ENCODE results near the gene MICOS13. TPM values are rescaled to one million over a fixed set of nuclear protein-coding genes. Genes with fewer than 3 reads are reported as not detected.
A peak's percentile ranks its signal among the peaks of the same experiment; 100 is the strongest.

The MICOS13 gene
- total RNA-seq, 1 experiment from 2014 or later, result 32.5 TPM

DNA sequence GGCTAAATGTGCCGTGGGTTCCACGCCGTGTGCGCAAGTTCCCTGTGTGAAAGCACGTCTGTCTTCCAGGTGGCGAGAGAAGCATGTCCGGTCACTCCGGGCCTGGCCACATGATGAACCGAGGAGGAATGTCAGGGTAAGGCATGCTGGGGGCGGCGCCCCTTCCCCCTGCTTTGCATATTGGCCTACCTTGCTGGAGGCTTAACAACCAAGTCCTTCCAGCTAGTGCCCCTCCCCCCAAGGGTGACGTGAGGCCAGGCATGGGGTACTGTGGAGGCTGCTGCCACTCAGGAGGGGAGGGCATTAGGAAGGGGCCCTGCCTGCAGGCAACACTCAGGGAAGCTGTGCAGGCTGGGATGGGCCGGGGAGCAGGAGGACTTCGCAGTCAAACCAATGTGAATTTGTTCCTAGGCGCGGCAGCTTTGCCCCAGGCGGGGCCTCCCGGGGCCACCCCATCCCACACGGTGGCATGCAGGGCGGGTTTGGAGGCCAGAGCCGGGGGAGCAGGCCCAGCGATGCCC lies 12.5 kb downstream of the MICOS13 start (continued):
- TF ChIP-seq ELF4 (CRISPR knock-in tag; IDR thresholded peaks at IDR 0.05; ENCODE audit: low read depth), result no peak

DNA sequence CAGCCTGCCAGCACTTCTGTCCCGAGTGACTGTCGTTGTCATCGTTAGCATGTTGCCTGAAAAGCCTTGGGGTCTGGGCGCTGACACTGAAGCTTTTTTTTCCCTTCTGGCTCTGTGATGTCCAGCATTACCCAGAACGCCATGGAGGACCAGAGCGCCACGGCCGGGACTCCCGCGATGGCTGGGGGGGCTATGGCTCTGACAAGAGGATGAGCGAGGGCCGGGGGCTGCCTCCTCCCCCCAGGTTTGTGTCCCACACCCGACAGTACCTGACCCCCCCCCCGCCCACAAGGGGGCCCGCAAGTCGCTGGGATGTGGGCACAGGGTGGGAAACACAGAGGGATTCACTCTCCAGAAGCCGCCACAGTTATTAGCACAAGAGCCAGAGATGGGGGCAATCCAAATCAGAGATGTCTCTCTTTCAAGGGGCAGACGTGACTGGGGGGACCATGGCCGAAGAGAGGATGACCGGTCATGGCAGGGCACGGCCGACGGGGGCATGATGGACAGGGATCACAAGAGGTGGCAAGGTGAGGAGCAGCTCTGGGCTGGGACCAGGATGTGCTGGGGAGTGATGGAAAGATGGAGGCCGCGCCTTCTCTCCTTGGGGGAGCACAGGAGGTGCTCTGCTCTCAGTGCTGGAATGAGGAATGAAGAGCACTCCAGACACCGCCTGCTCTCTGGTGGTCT lies 13.2 kb downstream of the MICOS13 start:
- peak overlapping the region; percentile 86; the same call in 1 of the 2 replicates for H3K27ac Mint-ChIP-seq
- no peak; the same call in 1 of the 2 replicates for ATAC-seq
- H3K4me3 Mint-ChIP-seq, result no peak overlapping the region
- no peak for DNase-seq (ENCODE audit: low spot score)
- POLR2A ChIA-PET, result interaction anchor here (0.5 kb wide), 1 partner anchor 730 kb away, joined by 4 read pairs; no protein-coding TSS in a partner anchor
- CTCF ChIA-PET, result interaction anchor here (0.9 to 4.1 kb wide), 3 partner anchors 20 to 22 kb away, joined by 3 to 15 read pairs (median 7); partner anchors contain the start of gene RPL36
- H3K9me3 Mint-ChIP-seq, result no peaks in the 10 kb centered on the region
- no peaks in the 10 kb centered on the region for H3K27me3 Mint-ChIP-seq (ENCODE audit: low read depth)
- H3K36me3 Mint-ChIP-seq, result peaks cover 66% of the 10 kb centered on the region
- peaks cover 11% of the 10 kb centered on the region for H3K4me1 Mint-ChIP-seq
- TF ChIP-seq, protein P1, sequence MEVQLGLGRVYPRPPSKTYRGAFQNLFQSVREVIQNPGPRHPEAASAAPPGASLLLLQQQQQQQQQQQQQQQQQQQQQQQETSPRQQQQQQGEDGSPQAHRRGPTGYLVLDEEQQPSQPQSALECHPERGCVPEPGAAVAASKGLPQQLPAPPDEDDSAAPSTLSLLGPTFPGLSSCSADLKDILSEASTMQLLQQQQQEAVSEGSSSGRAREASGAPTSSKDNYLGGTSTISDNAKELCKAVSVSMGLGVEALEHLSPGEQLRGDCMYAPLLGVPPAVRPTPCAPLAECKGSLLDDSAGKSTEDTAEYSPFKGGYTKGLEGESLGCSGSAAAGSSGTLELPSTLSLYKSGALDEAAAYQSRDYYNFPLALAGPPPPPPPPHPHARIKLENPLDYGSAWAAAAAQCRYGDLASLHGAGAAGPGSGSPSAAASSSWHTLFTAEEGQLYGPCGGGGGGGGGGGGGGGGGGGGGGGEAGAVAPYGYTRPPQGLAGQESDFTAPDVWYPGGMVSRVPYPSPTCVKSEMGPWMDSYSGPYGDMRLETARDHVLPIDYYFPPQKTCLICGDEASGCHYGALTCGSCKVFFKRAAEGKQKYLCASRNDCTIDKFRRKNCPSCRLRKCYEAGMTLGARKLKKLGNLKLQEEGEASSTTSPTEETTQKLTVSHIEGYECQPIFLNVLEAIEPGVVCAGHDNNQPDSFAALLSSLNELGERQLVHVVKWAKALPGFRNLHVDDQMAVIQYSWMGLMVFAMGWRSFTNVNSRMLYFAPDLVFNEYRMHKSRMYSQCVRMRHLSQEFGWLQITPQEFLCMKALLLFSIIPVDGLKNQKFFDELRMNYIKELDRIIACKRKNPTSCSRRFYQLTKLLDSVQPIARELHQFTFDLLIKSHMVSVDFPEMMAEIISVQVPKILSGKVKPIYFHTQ (CRISPR knock-in tag; IDR thresholded peaks at IDR 0.05), result no peak
- no peak for TF ChIP-seq RORB (CRISPR knock-in tag; IDR thresholded peaks at IDR 0.05)
- TF ChIP-seq KAT7 (CRISPR knock-in tag; IDR thresholded peaks at IDR 0.05; ENCODE audit: borderline replicate concordance), result no peak
- TF ChIP-seq TEAD4 (CRISPR knock-in tag; IDR thresholded peaks at IDR 0.05), result no peak
- TF ChIP-seq NFYB (CRISPR knock-in tag; conservative IDR thresholded peaks at IDR 0.05; ENCODE audit: low read depth), result no peak
- TF ChIP-seq ZNF532 (CRISPR knock-in tag; IDR thresholded peaks at IDR 0.05; ENCODE audit: borderline replicate concordance), result no peak
- TF ChIP-seq E2F1 (CRISPR knock-in tag; IDR thresholded peaks at IDR 0.05), result no peak
- TF ChIP-seq, protein P2, sequence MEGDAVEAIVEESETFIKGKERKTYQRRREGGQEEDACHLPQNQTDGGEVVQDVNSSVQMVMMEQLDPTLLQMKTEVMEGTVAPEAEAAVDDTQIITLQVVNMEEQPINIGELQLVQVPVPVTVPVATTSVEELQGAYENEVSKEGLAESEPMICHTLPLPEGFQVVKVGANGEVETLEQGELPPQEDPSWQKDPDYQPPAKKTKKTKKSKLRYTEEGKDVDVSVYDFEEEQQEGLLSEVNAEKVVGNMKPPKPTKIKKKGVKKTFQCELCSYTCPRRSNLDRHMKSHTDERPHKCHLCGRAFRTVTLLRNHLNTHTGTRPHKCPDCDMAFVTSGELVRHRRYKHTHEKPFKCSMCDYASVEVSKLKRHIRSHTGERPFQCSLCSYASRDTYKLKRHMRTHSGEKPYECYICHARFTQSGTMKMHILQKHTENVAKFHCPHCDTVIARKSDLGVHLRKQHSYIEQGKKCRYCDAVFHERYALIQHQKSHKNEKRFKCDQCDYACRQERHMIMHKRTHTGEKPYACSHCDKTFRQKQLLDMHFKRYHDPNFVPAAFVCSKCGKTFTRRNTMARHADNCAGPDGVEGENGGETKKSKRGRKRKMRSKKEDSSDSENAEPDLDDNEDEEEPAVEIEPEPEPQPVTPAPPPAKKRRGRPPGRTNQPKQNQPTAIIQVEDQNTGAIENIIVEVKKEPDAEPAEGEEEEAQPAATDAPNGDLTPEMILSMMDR (IDR thresholded peaks at IDR 0.05), result no peak
- TF ChIP-seq OVOL2 (CRISPR knock-in tag; IDR thresholded peaks at IDR 0.05; ENCODE audit: borderline replicate concordance), result no peak
- TF ChIP-seq, protein P3, sequence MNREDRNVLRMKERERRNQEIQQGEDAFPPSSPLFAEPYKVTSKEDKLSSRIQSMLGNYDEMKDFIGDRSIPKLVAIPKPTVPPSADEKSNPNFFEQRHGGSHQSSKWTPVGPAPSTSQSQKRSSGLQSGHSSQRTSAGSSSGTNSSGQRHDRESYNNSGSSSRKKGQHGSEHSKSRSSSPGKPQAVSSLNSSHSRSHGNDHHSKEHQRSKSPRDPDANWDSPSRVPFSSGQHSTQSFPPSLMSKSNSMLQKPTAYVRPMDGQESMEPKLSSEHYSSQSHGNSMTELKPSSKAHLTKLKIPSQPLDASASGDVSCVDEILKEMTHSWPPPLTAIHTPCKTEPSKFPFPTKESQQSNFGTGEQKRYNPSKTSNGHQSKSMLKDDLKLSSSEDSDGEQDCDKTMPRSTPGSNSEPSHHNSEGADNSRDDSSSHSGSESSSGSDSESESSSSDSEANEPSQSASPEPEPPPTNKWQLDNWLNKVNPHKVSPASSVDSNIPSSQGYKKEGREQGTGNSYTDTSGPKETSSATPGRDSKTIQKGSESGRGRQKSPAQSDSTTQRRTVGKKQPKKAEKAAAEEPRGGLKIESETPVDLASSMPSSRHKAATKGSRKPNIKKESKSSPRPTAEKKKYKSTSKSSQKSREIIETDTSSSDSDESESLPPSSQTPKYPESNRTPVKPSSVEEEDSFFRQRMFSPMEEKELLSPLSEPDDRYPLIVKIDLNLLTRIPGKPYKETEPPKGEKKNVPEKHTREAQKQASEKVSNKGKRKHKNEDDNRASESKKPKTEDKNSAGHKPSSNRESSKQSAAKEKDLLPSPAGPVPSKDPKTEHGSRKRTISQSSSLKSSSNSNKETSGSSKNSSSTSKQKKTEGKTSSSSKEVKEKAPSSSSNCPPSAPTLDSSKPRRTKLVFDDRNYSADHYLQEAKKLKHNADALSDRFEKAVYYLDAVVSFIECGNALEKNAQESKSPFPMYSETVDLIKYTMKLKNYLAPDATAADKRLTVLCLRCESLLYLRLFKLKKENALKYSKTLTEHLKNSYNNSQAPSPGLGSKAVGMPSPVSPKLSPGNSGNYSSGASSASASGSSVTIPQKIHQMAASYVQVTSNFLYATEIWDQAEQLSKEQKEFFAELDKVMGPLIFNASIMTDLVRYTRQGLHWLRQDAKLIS (CRISPR knock-in tag; IDR thresholded peaks at IDR 0.05; ENCODE audit: borderline replicate concordance), result no peak
- TF ChIP-seq ETV6 (CRISPR knock-in tag; IDR thresholded peaks at IDR 0.05), result no peak
- TF ChIP-seq FOXP1 (CRISPR knock-in tag; IDR thresholded peaks at IDR 0.05; ENCODE audit: borderline replicate concordance), result no peak
- TF ChIP-seq ZBTB43 (CRISPR knock-in tag; IDR thresholded peaks at IDR 0.05), result no peak
- TF ChIP-seq ATF6 (CRISPR knock-in tag; IDR thresholded peaks at IDR 0.05), result no peak
- TF ChIP-seq TEAD1 (CRISPR knock-in tag; IDR thresholded peaks at IDR 0.05), result no peak
- no peak for TF ChIP-seq TCF7 (CRISPR knock-in tag; IDR thresholded peaks at IDR 0.05; ENCODE audit: low read depth)
